ENCODE measurements around the gene MSTO1. TPM values are rescaled to one million over a fixed set of nuclear protein-coding genes. Genes with fewer than 3 reads are reported as not detected.

The MSTO1 gene
- 10.9 and 15.8 TPM in 2 replicates for total RNA-seq

DNA sequence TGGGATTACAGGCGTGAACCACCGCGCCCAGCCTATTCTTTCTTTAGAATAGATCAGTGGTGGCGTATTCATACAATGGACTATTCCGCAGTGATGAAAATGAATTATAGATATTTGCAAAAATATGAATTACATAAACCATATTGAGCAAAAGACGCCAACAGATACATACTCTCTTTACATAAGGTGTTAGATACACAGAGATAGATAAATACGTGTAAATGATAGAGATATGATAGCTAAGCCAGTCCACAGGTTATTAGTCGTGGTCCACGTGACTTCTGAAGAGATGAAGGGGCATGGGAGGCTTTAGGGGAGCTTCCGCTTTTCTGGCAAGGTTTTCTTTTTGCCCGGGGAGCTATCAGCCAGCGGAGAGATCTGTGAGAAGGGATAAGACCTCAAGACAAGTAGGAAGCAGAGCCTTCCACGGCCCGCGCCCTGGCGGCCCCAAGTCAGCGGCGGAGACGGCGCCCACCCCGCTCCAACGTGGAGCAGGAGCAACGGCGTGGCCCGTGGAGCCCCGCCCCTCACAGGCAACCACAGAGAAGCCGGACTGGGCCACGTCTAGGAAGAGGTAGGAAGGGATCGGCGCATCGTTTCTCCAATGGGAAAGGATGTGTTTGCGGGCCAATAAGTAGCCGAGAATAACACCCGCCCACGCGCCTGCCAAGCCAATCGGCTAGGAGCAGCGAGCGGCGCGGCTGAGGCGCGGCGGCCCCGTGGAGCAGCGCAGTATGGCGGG, at the start of gene MSTO1:
TSS of gene MSTO1 (plus strand) at position 704 of the 742 bp plus-strand sequence. CDS start at position 735, 31 bp downstream.

DNA sequence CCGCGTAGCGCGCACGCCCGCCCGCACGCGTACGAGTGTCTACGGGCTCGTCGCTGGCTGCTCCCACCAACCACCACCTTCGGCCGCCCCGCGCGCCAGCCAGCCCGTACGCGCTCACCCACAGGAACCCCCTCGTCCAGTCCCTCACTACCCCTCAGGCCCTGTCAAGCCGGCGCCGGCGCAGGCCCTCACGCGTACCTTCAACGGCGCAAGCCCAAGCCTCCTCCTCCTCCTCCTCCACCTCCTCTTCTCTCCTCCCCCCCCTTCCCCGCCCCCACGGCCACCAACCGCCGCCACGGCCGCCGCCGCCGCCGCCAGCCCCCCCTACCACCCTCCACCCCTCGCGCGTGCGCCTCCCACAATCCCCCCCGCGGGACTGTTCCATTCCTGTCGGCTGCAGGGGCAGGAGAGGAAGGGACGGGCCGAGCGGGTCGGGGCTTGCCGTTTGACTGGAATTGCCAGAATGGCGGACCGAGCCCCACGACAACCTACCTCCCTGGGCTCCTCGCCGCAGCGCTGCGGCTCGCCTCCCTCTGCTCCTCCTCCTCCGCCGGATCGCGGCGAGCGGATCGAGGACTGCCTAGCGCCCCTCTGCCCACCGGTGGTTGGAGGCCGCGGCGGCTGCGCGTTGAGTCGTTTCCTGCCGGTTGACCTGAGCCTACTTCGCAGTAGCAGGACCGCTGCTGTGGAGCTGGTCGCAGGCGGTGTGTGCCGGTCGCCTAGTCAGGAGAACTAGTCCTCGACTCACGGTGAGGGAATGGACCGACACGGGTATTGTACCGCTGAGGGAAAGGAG, 47.2 kb upstream of the MSTO1 start, which contains the start of gene ASH1L:
TSS of gene ASH1L (minus strand) at position 223 of the 796 bp plus-strand sequence. CDS start 41,284 bp downstream, outside the sequence.

Other genes starting within 250 kb of the MSTO1 start
- gene ASH1L, start 47.4 kb upstream of the MSTO1 start, total RNA-seq = 8.3 and 11.8 TPM in 2 replicates
- 22.3 and 40.9 TPM in 2 replicates for gene YY1AP1, start 78.6 kb downstream of the MSTO1 start, total RNA-seq
- gene DAP3, start 78.9 kb downstream of the MSTO1 start, total RNA-seq = 143 and 167 TPM in 2 replicates
- gene GON4L, start 247.0 kb downstream of the MSTO1 start, total RNA-seq = 14.8 and 19.3 TPM in 2 replicates
- gene SYT11, start 249.3 kb downstream of the MSTO1 start, total RNA-seq = 0.62 and 0.80 TPM in 2 replicates